HFFc6 (cell line): Measurements from ENCODE around the gene SRSF4. TPM values are rescaled to one million over a fixed set of nuclear protein-coding genes. Genes with fewer than 3 reads are reported as not detected.

Experiments
- DNase-seq: peaks from one replicate; pipeline ENCODE4 v3.0.0-alpha.2; 2018
- H3K27ac Mint-ChIP-seq: 2 replicates; pipeline ENCODE4 v1.8.0; 2020; ENCODE audit warnings: mild to moderate bottlenecking, mixed read lengths
- H3K27me3 Mint-ChIP-seq: 2 replicates; pipeline ENCODE4 v1.8.0; 2021; ENCODE audit warnings: mild to moderate bottlenecking, moderate library complexity, mixed read lengths; ENCODE audit not compliant: insufficient read depth
- H3K36me3 Mint-ChIP-seq: 2 replicates; pipeline ENCODE4 v1.8.0; 2021; ENCODE audit warnings: low read depth, mixed read lengths
- H3K4me1 Mint-ChIP-seq: 2 replicates; pipeline ENCODE4 v1.8.0; 2020; ENCODE audit warnings: low read depth, mixed read lengths
- H3K4me3 Mint-ChIP-seq: 2 replicates; pipeline ENCODE4 v1.8.0; 2020; ENCODE audit warnings: mild to moderate bottlenecking, moderate library complexity, mixed read lengths
- H3K9me3 Mint-ChIP-seq: 2 replicates; pipeline ENCODE4 v1.8.0; 2020; ENCODE audit warnings: mild to moderate bottlenecking, mixed read lengths
- CTCF ChIP-seq: fragments of 200-600 bp; sonication (generic); IDR thresholded peaks from 2 replicates; pipeline ENCODE4 v1.5.0; 2021; ENCODE audit warnings: antibody characterized with exemption, mild to moderate bottlenecking
- total RNA-seq, 6 experiments: library from RNA; stranded (reverse); fragmentation: NEBNext Ultra II Directional; extraction: Animal tissue kit (Norgen Biotek cat#: 25700); gene quantifications; 2 replicates in 1 of 6; 3 replicates in 5 of 6; pipeline ENCODE4 v1.2.3, GENCODE V29; 2021

Gene SRSF4
- total RNA-seq, 6 experiments from 2014 or later: 47.6 to 54.5 (median 51.5) TPM

- Mint-ChIP-seq H3K4me3 (peak overlapping the region; percentile 9; the same call in 1 of the 2 replicates), H3K4me1 (peaks cover 20% of the 10 kb centered on the region), H3K27me3 (peaks cover 4% of the 10 kb centered on the region), H3K9me3 (no peaks in the 10 kb centered on the region), H3K36me3 (no peaks in the 10 kb centered on the region), H3K27ac (no peak overlapping the region)
- DNase-seq: no peak
- peak; percentile 71 for TF ChIP-seq CTCF
Measured at GRCh38 chr1:29120947-29121485, 60.7 kb downstream of the SRSF4 start.

- no peaks in the 10 kb centered on the region for H3K9me3 Mint-ChIP-seq
- H3K36me3 Mint-ChIP-seq: no peaks in the 10 kb centered on the region
- peaks cover 2% of the 10 kb centered on the region for H3K27me3 Mint-ChIP-seq
- H3K27ac Mint-ChIP-seq: peak overlapping the region; percentile 53; the same call in 1 of the 2 replicates
- no peak for DNase-seq
- TF ChIP-seq CTCF: no peak
- peaks cover 13% of the 10 kb centered on the region for H3K4me1 Mint-ChIP-seq
- H3K4me3 Mint-ChIP-seq: no peak overlapping the region; the same call in 1 of the 2 replicates
Measured at GRCh38 chr1:29120367-29120766, 61.3 kb downstream of the SRSF4 start.

- TF ChIP-seq CTCF: no peak
- Mint-ChIP-seq H3K27ac (peak overlapping the region; percentile 6; the same call in 1 of the 2 replicates), H3K4me1 (peaks cover 11% of the 10 kb centered on the region; the same call in 1 of the 2 replicates), H3K4me3 (no peak overlapping the region), H3K9me3 (no peaks in the 10 kb centered on the region), H3K27me3 (peaks cover 2% of the 10 kb centered on the region; the same call in 1 of the 2 replicates), H3K36me3 (no peaks in the 10 kb centered on the region)
- no peak for DNase-seq
Measured at GRCh38 chr1:29119121-29119929, 62.4 kb downstream of the SRSF4 start.

GRCh38 chr1:29117381-29117780 lies 64.3 kb downstream of the SRSF4 start:
- peak; percentile 53 for TF ChIP-seq CTCF
- no peaks in the 10 kb centered on the region for H3K36me3 Mint-ChIP-seq
- H3K27me3 Mint-ChIP-seq: peaks cover 2% of the 10 kb centered on the region; the same call in 1 of the 2 replicates
- no peaks in the 10 kb centered on the region for H3K9me3 Mint-ChIP-seq
- peaks cover 11% of the 10 kb centered on the region; the same call in 1 of the 2 replicates for H3K4me1 Mint-ChIP-seq
- no peak overlapping the region for H3K27ac Mint-ChIP-seq
- H3K4me3 Mint-ChIP-seq: no peak overlapping the region
- no peak for DNase-seq

GRCh38 chr1:29114654-29115053 lies 67.0 kb downstream of the SRSF4 start:
- no peak for DNase-seq
- H3K36me3 Mint-ChIP-seq: no peaks in the 10 kb centered on the region
- peaks cover 2% of the 10 kb centered on the region; the same call in 1 of the 2 replicates for H3K27me3 Mint-ChIP-seq
- no peaks in the 10 kb centered on the region for H3K9me3 Mint-ChIP-seq
- peaks cover 6% of the 10 kb centered on the region; the same call in 1 of the 2 replicates for H3K4me1 Mint-ChIP-seq
- TF ChIP-seq CTCF: no peak
- H3K27ac Mint-ChIP-seq: no peak overlapping the region
- no peak overlapping the region for H3K4me3 Mint-ChIP-seq
